ENCODE measurements around the gene SPTBN5.
A peak's percentile ranks its signal among the peaks of the same experiment; 100 is the strongest.

SPTBN5 gene

GRCh38 chr15:41840673-41841072 is 53.2 kb downstream of the SPTBN5 start:
- no peak for DNase-seq

GRCh38 chr15:41839781-41840491 is 53.9 kb downstream of the SPTBN5 start:
- DNase-seq, result no peak

- no peak for DNase-seq
Observed at GRCh38 chr15:41838400-41838897, 55.4 kb downstream of the SPTBN5 start, which contains the start of gene PLA2G4B. PLA2G4B (plus strand) TSS chr15:41838847; CDS start chr15:41838914, 67 bp downstream.

- no peak for DNase-seq
Observed at GRCh38 chr15:41836713-41837454, 57.0 kb downstream of the SPTBN5 start.

GRCh38 chr15:41836073-41836472 is 57.8 kb downstream of the SPTBN5 start:
- no peak for DNase-seq

- no peak for DNase-seq
Observed at GRCh38 chr15:41834096-41834495, 59.8 kb downstream of the SPTBN5 start.

GRCh38 chr15:41832875-41833274 is 61.0 kb downstream of the SPTBN5 start:
- DNase-seq, result no peak

GRCh38 chr15:41832208-41832607 is 61.6 kb downstream of the SPTBN5 start:
- no peak for DNase-seq

GRCh38 chr15:41831291-41831690 is 62.6 kb downstream of the SPTBN5 start:
- DNase-seq, result peak; percentile 77

- DNase-seq, result no peak
Observed at GRCh38 chr15:41829959-41830646, 63.8 kb downstream of the SPTBN5 start.

GRCh38 chr15:41828807-41829141 is 65.1 kb downstream of the SPTBN5 start:
- no peak for DNase-seq

- peak; percentile 95 for DNase-seq
Observed at GRCh38 chr15:41827880-41828806, 65.7 kb downstream of the SPTBN5 start, which contains the start of gene JMJD7. JMJD7 (plus strand) TSS chr15:41828092; CDS start chr15:41828125, 33 bp downstream.

- DNase-seq, result no peak
Observed at GRCh38 chr15:41827290-41827879, 66.5 kb downstream of the SPTBN5 start.

- no peak for DNase-seq
Observed at GRCh38 chr15:41825572-41826535, 68.0 kb downstream of the SPTBN5 start.

GRCh38 chr15:41825145-41825544 is 68.7 kb downstream of the SPTBN5 start:
- DNase-seq, result no peak

- DNase-seq, result no peak
Observed at GRCh38 chr15:41824062-41824745, 69.6 kb downstream of the SPTBN5 start.

- no peak for DNase-seq
Observed at GRCh38 chr15:41823502-41823901, 70.4 kb downstream of the SPTBN5 start.

GRCh38 chr15:41822957-41823356 is 70.9 kb downstream of the SPTBN5 start:
- no peak for DNase-seq

- no peak for DNase-seq
Observed at GRCh38 chr15:41822471-41822870, 71.4 kb downstream of the SPTBN5 start.

GRCh38 chr15:41821831-41822230 is 72.0 kb downstream of the SPTBN5 start:
- DNase-seq, result no peak

All from activated CD4-positive, alpha-beta T cell treated with anti-CD3 and anti-CD28 coated beads, Interleukin-2, amount 50 U/mL, for 16 hours (primary cell).